IMR-90 (cell line): ENCODE data around the gene ZNF385C. TPM values are rescaled to one million over a fixed set of nuclear protein-coding genes. Genes with fewer than 3 reads are reported as not detected.

ENCODE experiments used
- ATAC-seq: fragments of 200-7000 bp; cut with Tn5 transposase; 2 replicates; pipeline ENCODE4 v1.9.1; 2020; ENCODE audit warnings: low read depth, mild to moderate bottlenecking, moderate library complexity
- BruUV-seq: library from RNA; stranded (reverse); fragments of 400-500 nt; replicated peaks from 2 replicates; lab custom pipeline; 2021; lab: Mats Ljungman, UMichigan
- CTCF ChIA-PET: fragments of 300-600 bp; formaldehyde crosslinking; extraction: SDS; loops from one replicate; lab custom pipeline; 2021; ENCODE audit warnings: antibody characterized with exemption; lab: Yijun Ruan, JAX
- POLR2A ChIA-PET: fragments of 300-600 bp; sonication (Branson Sonifier 250); formaldehyde crosslinking; loops from one replicate; lab custom pipeline; 2022; ENCODE audit warnings: antibody characterized with exemption; ENCODE audit not compliant: unreplicated experiment; lab: Charles Lee
- DNase-seq: peaks from one replicate; pipeline ENCODE4 v3.0.0; 2013
- H2AFZ ChIP-seq: replicated peaks from 2 replicates; pipeline ENCODE3; 2013; ENCODE audit warnings: low read length, mild to moderate bottlenecking; ENCODE audit not compliant: poor library complexity
- H2AK5ac ChIP-seq: 2 replicates; pipeline ENCODE4 v1.6.1; 2013; ENCODE audit warnings: low read depth, low read length, inconsistent platforms
- H2AK9ac ChIP-seq: replicated peaks from 2 replicates; pipeline ENCODE3; 2013; ENCODE audit warnings: mild to moderate bottlenecking, low read depth, low read length, moderate library complexity; ENCODE audit not compliant: poor library complexity
- H2BK120ac ChIP-seq: 2 replicates; pipeline ENCODE4 v1.6.1; 2013; ENCODE audit warnings: low read depth, low read length, inconsistent platforms
- H2BK15ac ChIP-seq: 3 replicates; pipeline ENCODE4 v1.6.1; 2013; ENCODE audit warnings: low read depth, low read length, inconsistent platforms
- H2BK20ac ChIP-seq: 2 replicates; pipeline ENCODE4 v1.6.1; 2013; ENCODE audit warnings: low read depth, mild to moderate bottlenecking, inconsistent platforms, low read length, moderate library complexity
- H2BK5ac ChIP-seq: 2 replicates; pipeline ENCODE4 v1.6.1; 2013; ENCODE audit warnings: mild to moderate bottlenecking, low read depth, low read length, inconsistent platforms; ENCODE audit not compliant: poor library complexity, severe bottlenecking
- H3K14ac ChIP-seq: replicated peaks from 2 replicates; pipeline ENCODE4 v1.6.1; 2013; ENCODE audit warnings: low read depth, low read length, inconsistent platforms
- H3K18ac ChIP-seq: 2 replicates; pipeline ENCODE4 v1.6.1; 2013; ENCODE audit warnings: low read depth, low read length, control low read depth
- H3K23ac ChIP-seq: 2 replicates; pipeline ENCODE4 v1.6.1; 2013; ENCODE audit warnings: low read depth, low read length, inconsistent platforms
- H3K27ac ChIP-seq: 2 replicates; pipeline ENCODE4 v1.5.1; 2013; ENCODE audit warnings: mild to moderate bottlenecking, control low read depth, low read length; ENCODE audit not compliant: insufficient read depth
- H3K27me3 ChIP-seq: 2 replicates; pipeline ENCODE4 v1.6.1; 2013; ENCODE audit warnings: low read length; ENCODE audit not compliant: control insufficient read depth, insufficient read depth
- H3K36me3 ChIP-seq: 2 replicates; pipeline ENCODE4 v1.6.1; 2013; ENCODE audit warnings: low read length, mixed read lengths; ENCODE audit not compliant: control insufficient read depth, insufficient read depth
- H3K4ac ChIP-seq: 2 replicates; pipeline ENCODE4 v1.6.1; 2013; ENCODE audit warnings: low read depth, low read length, inconsistent platforms
- H3K4me1 ChIP-seq: 2 replicates; pipeline ENCODE4 v1.6.1; 2013; ENCODE audit warnings: low read length, mixed read lengths; ENCODE audit not compliant: control insufficient read depth, insufficient read depth
- H3K4me2 ChIP-seq: 2 replicates; pipeline ENCODE4 v1.6.1; 2013; ENCODE audit warnings: low read depth, mild to moderate bottlenecking, control low read depth, low read length, moderate library complexity
- H3K4me3 ChIP-seq: 2 replicates; pipeline ENCODE4 v1.5.1; 2013; ENCODE audit warnings: low read depth, mild to moderate bottlenecking, control low read depth, low read length, moderate library complexity; ENCODE audit not compliant: insufficient read depth
- H3K56ac ChIP-seq: 2 replicates; pipeline ENCODE4 v1.6.1; 2013; ENCODE audit warnings: low read length, inconsistent platforms; ENCODE audit not compliant: insufficient read depth; ENCODE audit errors: extremely low read depth
- H3K79me1 ChIP-seq, 2 experiments: 2 replicates each; pipeline ENCODE4 v1.6.1; 2013; ENCODE audit warnings: low read length in 2 of 2, inconsistent platforms in 1 of 2, low read depth in 1 of 2
- H3K9ac ChIP-seq: 2 replicates; pipeline ENCODE4 v1.6.1; 2013; ENCODE audit warnings: low read depth, low read length, control low read depth
- H3K9me1 ChIP-seq: 2 replicates; pipeline ENCODE4 v1.6.1; 2013; ENCODE audit warnings: low read length, inconsistent platforms; ENCODE audit not compliant: insufficient read depth
- H3K9me3 ChIP-seq: 2 replicates; pipeline ENCODE4 v1.6.1; 2013; ENCODE audit warnings: low read length; ENCODE audit not compliant: control insufficient read depth, insufficient read depth
- H4K20me1 ChIP-seq: 2 replicates; pipeline ENCODE4 v1.6.1; 2013; ENCODE audit warnings: low read length, inconsistent platforms; ENCODE audit not compliant: insufficient read depth
- H4K5ac ChIP-seq: 2 replicates; pipeline ENCODE4 v1.6.1; 2013; ENCODE audit warnings: mild to moderate bottlenecking, low read depth, low read length, control low read depth
- H4K8ac ChIP-seq, 2 experiments: 2 replicates each; pipeline ENCODE4 v1.6.1; 2013; ENCODE audit warnings: low read depth in 2 of 2, low read length in 2 of 2, control low read depth in 1 of 2, inconsistent platforms in 1 of 2
- H4K91ac ChIP-seq: 2 replicates; pipeline ENCODE4 v1.6.1; 2013; ENCODE audit warnings: low read depth, low read length, inconsistent platforms; ENCODE audit not compliant: insufficient read depth
- BHLHE40 ChIP-seq: fragments of 150-350 bp; IDR thresholded peaks from 2 replicates; pipeline ENCODE4 v1.6.1; 2016; ENCODE audit warnings: mild to moderate bottlenecking, low read depth, low read length
- CEBPB ChIP-seq: IDR thresholded peaks from 2 replicates; pipeline ENCODE4 v1.6.1; 2012; ENCODE audit warnings: low read depth, low read length, improper control_type of control experiment
- CHD1 ChIP-seq: IDR thresholded peaks from 2 replicates; pipeline ENCODE4 v1.6.1; 2012; ENCODE audit warnings: low read depth, low read length, improper control_type of control experiment
- CTCF ChIP-seq: conservative IDR thresholded peaks from 2 replicates; pipeline ENCODE4 v1.5.1; 2012; ENCODE audit warnings: mild to moderate bottlenecking, low read depth, low read length, improper control_type of control experiment
- FOS ChIP-seq: fragments of 150-350 bp; IDR thresholded peaks from 2 replicates; pipeline ENCODE4 v1.6.1; 2016; ENCODE audit warnings: low read depth, low read length
- MAFK ChIP-seq: IDR thresholded peaks from 2 replicates; pipeline ENCODE4 v1.6.1; 2012; ENCODE audit warnings: low read depth, low read length, improper control_type of control experiment
- MAZ ChIP-seq: IDR thresholded peaks from 2 replicates; pipeline ENCODE4 v1.6.1; 2012; ENCODE audit warnings: low read depth, mild to moderate bottlenecking, low read length, improper control_type of control experiment, moderate library complexity, borderline replicate concordance
- MXI1 ChIP-seq: IDR thresholded peaks from 2 replicates; pipeline ENCODE4 v1.6.1; 2012; ENCODE audit warnings: low read depth, mild to moderate bottlenecking, low read length, moderate library complexity, borderline replicate concordance
- NFE2L2 ChIP-seq: fragments of 150-350 bp; IDR thresholded peaks from 2 replicates; pipeline ENCODE4 v1.6.1; 2016; ENCODE audit warnings: low read depth, mild to moderate bottlenecking, low read length
- POLR2A ChIP-seq: IDR thresholded peaks from 2 replicates; pipeline ENCODE4 v1.6.1; 2012; ENCODE audit warnings: mild to moderate bottlenecking, low read depth, low read length
- RAD21 ChIP-seq: IDR thresholded peaks from 2 replicates; pipeline ENCODE4 v1.6.1; 2012; ENCODE audit warnings: low read length, improper control_type of control experiment
- RCOR1 ChIP-seq: IDR thresholded peaks from 2 replicates; pipeline ENCODE4 v1.6.1; 2012; ENCODE audit warnings: mild to moderate bottlenecking, low read length, improper control_type of control experiment; ENCODE audit not compliant: insufficient replicate concordance
- RFX5 ChIP-seq: IDR thresholded peaks from 2 replicates; pipeline ENCODE4 v1.8.0; 2012; ENCODE audit warnings: low read depth, mild to moderate bottlenecking, low read length, moderate library complexity
- SMC3 ChIP-seq: fragments of 150-350 bp; IDR thresholded peaks from 2 replicates; pipeline ENCODE4 v1.6.1; 2016; ENCODE audit warnings: low read depth, mild to moderate bottlenecking, antibody characterized with exemption, low read length, moderate library complexity
- USF2 ChIP-seq: fragments of 150-350 bp; IDR thresholded peaks from 2 replicates; pipeline ENCODE4 v1.6.1; 2017; ENCODE audit warnings: mild to moderate bottlenecking, antibody characterized with exemption, low read length, low read depth
- WGBS, 2 experiments: methylation state at CpG; one replicate each; pipeline versions ENCODE4 v1.1.5 to v1.1.7; 2013; ENCODE audit warnings: missing lambda C conversion rate in 2 of 2; ENCODE audit not compliant: insufficient read length in 1 of 2; ENCODE audit errors: extremely low coverage in 2 of 2; 5-methylcytosine and 5-hydroxymethylcytosine counted together
- dilution Hi-C: fragments of 300-500 bp; cut with HindIII; formaldehyde crosslinking; loops from one replicate; pipeline ENCODE4 v1.14.3; 2018; ENCODE audit warnings: low sequenced_read_pairs; ENCODE audit not compliant: unreplicated experiment
- in situ Hi-C: fragments of 300-500 bp; cut with MboI; formaldehyde crosslinking; loops from 3 replicates; pipeline ENCODE4 v1.14.3; 2019; ENCODE audit warnings: low sequenced_read_pairs, inconsistent platforms, mixed read lengths
- intact Hi-C: fragments of 100-400 bp; cut with micrococcal nuclease; formaldehyde crosslinking; loops from 2 replicates; pipeline ENCODE4 v1.10.0; 2022
- polyA plus RNA-seq, 3 experiments: library from polyadenylated mRNA; depleted of rRNA; stranded (reverse); fragments of >200 nt; gene quantifications; 2 replicates each; pipeline ENCODE4 v1.2.3, GENCODE V29; 2012; ENCODE audit warnings: low replicate concordance in 1 of 3
- total RNA-seq: library from RNA; depleted of rRNA; stranded (reverse); fragments of >200 nt; gene quantifications from 2 replicates; pipeline ENCODE4 v1.2.3, GENCODE V29; 2012
- TF ChIP-seq, protein P1 (sequence below): fragments of 150-350 bp; IDR thresholded peaks from 2 replicates; pipeline ENCODE4 v1.6.1; 2016; ENCODE audit warnings: low read depth, mild to moderate bottlenecking, low read length, moderate library complexity, borderline replicate concordance

The ZNF385C gene
- total and polyA plus RNA-seq, 2 of the 4 experiments (the other 2 are of a cell fraction) = not detected

DNA sequence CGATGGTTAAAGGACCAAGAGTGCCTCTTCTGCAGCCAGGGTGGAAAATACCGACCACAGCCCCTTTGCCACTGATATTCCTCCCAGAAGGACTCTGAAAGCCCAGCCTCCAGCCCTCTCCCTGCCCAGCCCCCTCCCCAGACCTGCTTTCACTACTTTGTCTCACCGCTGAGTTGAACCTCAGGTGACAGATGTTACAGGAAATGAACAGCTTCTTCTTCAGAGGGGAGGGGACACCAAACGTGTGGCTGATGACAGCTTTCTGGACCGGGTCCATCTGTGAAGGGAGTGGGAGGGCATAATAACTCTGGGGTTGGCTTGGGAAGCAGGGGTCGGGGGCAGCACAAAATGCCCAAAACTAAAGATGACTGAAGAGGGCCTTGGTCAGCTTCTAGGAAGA lies 64.2 kb downstream of the ZNF385C start:
- Histone ChIP-seq H2AK5ac (no peak overlapping the region), H3K9me3 (no peaks in the 10 kb centered on the region), H2BK20ac (no peak overlapping the region), H3K4me1 (no peaks in the 10 kb centered on the region), H2BK120ac (no peak overlapping the region), H3K9me1 (no peaks in the 10 kb centered on the region), H3K27me3 (peaks cover 44% of the 10 kb centered on the region), H3K56ac (no peak overlapping the region), H4K5ac (no peak overlapping the region), H2AFZ (no peak overlapping the region), H4K8ac (no peak overlapping the region), H3K4me2 (no peak overlapping the region), H4K20me1 (no peaks in the 10 kb centered on the region), H3K4me3 (no peak overlapping the region), H3K14ac (no peak overlapping the region), H2AK9ac (no peak overlapping the region), H4K91ac (no peak overlapping the region), H3K79me1 (no peaks in the 10 kb centered on the region), H3K9ac (no peak overlapping the region), H3K36me3 (no peaks in the 10 kb centered on the region), H2BK15ac (no peak overlapping the region), H3K27ac (no peak overlapping the region), H3K18ac (no peak overlapping the region), H3K4ac (no peak overlapping the region), H2BK5ac (no peak overlapping the region), H3K23ac (no peak overlapping the region)
- no peak for ATAC-seq
- no TSS peak for BruUV-seq
- 28% methylated on average over 2 of the region's 6 CpGs; no CpG with 5 or more reads in 1 of the 2 experiments for WGBS, 2 experiments
- intact Hi-C loops (no loop called here), dilution Hi-C loops (no loop called here), in situ Hi-C loops (no loop called here)
- CTCF ChIA-PET = interaction anchor here (0.7 kb wide), 1 partner anchor 46 kb away, joined by 4 read pairs; no protein-coding TSS in a partner anchor
- POLR2A ChIA-PET = no interaction called here
- TF ChIP-seq, protein P1, sequence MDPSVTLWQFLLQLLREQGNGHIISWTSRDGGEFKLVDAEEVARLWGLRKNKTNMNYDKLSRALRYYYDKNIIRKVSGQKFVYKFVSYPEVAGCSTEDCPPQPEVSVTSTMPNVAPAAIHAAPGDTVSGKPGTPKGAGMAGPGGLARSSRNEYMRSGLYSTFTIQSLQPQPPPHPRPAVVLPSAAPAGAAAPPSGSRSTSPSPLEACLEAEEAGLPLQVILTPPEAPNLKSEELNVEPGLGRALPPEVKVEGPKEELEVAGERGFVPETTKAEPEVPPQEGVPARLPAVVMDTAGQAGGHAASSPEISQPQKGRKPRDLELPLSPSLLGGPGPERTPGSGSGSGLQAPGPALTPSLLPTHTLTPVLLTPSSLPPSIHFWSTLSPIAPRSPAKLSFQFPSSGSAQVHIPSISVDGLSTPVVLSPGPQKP = no peak
- TF ChIP-seq NFE2L2 (no peak), MAZ (no peak), POLR2A (no peak), RFX5 (no peak), MXI1 (no peak), RCOR1 (no peak), BHLHE40 (no peak), FOS (no peak), MAFK (no peak), CEBPB (no peak), SMC3 (no peak), RAD21 (no peak), CTCF (no peak), USF2 (no peak), CHD1 (no peak)
- no peak for DNase-seq
